Testis (tissue), 2 donors: ENCODE measurements around the gene PIK3R2.
A peak's percentile ranks its signal among the peaks of the same experiment; 100 is the strongest.

Experiments
- CTCF ChIP-seq, 3 experiments: fragments of 450-650 bp in 2 of 3; fragments of 200-600 bp in 1 of 3; sonication (generic) in 1 of 3; IDR thresholded peaks; one replicate each; pipeline ENCODE4 v1.5.1; 2016 to 2019; ENCODE audit warnings: antibody characterized with exemption in 3 of 3, mild to moderate bottlenecking in 2 of 3, moderate library complexity in 1 of 3
- POLR2A ChIP-seq: fragments of 450-650 bp; IDR thresholded peaks from one replicate; pipeline ENCODE4 v1.6.1; 2017; ENCODE audit warnings: antibody characterized with exemption, mild to moderate bottlenecking, moderate library complexity

GRCh38 chr19:18192673-18193387 lies 39.9 kb downstream of the PIK3R2 start, which contains the start of gene MPV17L2:
- TF ChIP-seq CTCF (IDR thresholded peaks at IDR 0.05) (peak in 1 of 3 experiments; percentile 21), POLR2A (peak; percentile 66)
